Measurements from ENCODE around the gene LTN1. TPM values are rescaled to one million over a fixed set of nuclear protein-coding genes. Genes with fewer than 3 reads are reported as not detected.

The LTN1 gene
- total RNA-seq, 1 donor from 2014 or later = 22.0 TPM

DNA sequence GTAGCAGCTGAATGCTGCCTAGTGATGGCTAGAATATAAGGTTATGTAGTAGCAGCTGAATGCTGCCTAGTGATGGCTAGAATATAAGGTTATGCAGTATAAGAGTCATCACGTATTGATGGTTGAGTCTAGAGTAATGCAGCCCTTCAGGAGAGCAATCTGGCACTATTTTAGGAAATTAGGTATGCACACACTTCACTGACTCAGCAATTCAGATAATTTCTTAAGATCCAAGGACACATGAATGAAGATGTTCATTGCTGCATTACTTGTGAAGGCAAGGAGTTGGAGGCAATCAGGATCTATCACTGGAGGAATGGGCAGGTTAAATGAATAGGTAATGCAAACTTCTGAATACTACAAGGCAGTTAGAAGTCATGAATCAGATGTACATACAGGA, 13.6 kb downstream of the LTN1 start:
- Mint-ChIP-seq H3K4me3 (ENCODE audit: unreplicated experiment) (no peak overlapping the region), H3K27me3 (ENCODE audit: low read depth) (no peaks in the 10 kb centered on the region), H3K9me3 (ENCODE audit: low read depth) (no peaks in the 10 kb centered on the region), H3K27ac (ENCODE audit: unreplicated experiment) (no peak overlapping the region), H3K4me1 (ENCODE audit: low read depth) (no peaks in the 10 kb centered on the region), H3K36me3 (ENCODE audit: low read depth) (peaks cover 21% of the 10 kb centered on the region)
- TF ChIP-seq, protein P1, sequence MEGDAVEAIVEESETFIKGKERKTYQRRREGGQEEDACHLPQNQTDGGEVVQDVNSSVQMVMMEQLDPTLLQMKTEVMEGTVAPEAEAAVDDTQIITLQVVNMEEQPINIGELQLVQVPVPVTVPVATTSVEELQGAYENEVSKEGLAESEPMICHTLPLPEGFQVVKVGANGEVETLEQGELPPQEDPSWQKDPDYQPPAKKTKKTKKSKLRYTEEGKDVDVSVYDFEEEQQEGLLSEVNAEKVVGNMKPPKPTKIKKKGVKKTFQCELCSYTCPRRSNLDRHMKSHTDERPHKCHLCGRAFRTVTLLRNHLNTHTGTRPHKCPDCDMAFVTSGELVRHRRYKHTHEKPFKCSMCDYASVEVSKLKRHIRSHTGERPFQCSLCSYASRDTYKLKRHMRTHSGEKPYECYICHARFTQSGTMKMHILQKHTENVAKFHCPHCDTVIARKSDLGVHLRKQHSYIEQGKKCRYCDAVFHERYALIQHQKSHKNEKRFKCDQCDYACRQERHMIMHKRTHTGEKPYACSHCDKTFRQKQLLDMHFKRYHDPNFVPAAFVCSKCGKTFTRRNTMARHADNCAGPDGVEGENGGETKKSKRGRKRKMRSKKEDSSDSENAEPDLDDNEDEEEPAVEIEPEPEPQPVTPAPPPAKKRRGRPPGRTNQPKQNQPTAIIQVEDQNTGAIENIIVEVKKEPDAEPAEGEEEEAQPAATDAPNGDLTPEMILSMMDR (IDR thresholded peaks at IDR 0.05) = no peak
- DNase-seq (ENCODE audit: low spot score) = no peak

DNA sequence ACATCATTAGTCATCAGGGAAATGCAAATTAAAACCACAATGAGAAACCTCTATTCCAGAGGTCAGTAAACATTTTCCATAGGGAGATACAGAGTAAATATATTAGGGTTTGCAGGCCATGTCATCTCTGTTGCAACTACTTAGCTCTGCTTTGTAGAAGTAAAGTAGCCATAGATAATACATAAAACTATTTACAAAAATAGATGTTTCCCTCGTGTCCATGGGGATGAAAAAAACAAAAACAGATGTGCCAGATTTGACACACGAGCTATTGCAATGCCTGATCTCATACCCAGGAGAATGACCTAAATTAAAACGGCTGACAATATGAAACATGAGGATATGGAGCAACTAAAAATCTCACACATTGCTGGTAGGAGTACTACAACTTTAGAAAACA, 17.3 kb downstream of the LTN1 start:
- DNase-seq (ENCODE audit: low spot score) = no peak
- no peaks in the 10 kb centered on the region for H3K4me1 Mint-ChIP-seq (ENCODE audit: low read depth)
- H3K4me3 Mint-ChIP-seq (ENCODE audit: unreplicated experiment) = no peak overlapping the region
- no peak overlapping the region for H3K27ac Mint-ChIP-seq (ENCODE audit: unreplicated experiment)
- peaks cover 5% of the 10 kb centered on the region for H3K9me3 Mint-ChIP-seq (ENCODE audit: low read depth)
- TF ChIP-seq, protein P1 (IDR thresholded peaks at IDR 0.05) = no peak
- H3K27me3 Mint-ChIP-seq (ENCODE audit: low read depth) = no peaks in the 10 kb centered on the region
- peaks cover 19% of the 10 kb centered on the region for H3K36me3 Mint-ChIP-seq (ENCODE audit: low read depth)

DNA sequence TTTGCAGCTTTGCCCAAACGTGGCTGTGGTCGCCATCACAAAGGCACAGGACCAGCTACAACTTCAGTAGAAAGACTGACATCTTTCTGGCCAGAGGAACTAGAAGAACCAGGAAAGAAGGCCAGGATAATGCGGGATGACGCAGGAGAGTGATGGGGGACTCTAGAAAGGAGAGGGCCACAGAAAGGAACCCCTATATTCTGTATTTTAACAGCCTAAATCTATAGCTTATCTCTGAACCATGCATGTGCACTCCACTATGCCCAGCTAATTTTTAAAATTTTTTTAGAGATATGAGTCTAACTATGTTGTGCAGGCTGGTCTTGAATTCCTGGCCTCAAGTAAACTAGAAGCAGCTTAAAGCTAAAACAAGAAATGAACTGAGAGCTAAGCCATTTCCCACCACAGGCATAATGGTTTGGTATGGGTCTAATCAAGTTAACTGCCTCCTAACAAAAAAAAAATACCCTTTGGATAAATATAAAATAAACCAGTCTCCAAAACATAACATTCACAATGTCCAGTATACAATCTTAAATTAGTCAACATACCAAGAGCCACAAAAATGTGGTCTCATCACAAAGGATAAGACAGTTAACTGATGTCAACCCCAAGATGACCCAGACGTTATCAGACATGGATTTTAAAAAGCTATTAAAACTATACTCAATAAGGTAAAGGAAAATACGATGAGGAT, 18.0 kb downstream of the LTN1 start:
- DNase-seq (ENCODE audit: low spot score) = no peak
- Mint-ChIP-seq H3K4me3 (ENCODE audit: unreplicated experiment) (no peak overlapping the region), H3K4me1 (ENCODE audit: low read depth) (no peaks in the 10 kb centered on the region), H3K27me3 (ENCODE audit: low read depth) (no peaks in the 10 kb centered on the region), H3K9me3 (ENCODE audit: low read depth) (peaks cover 5% of the 10 kb centered on the region), H3K27ac (ENCODE audit: unreplicated experiment) (no peak overlapping the region), H3K36me3 (ENCODE audit: low read depth) (peaks cover 22% of the 10 kb centered on the region)
- TF ChIP-seq, protein P1 (IDR thresholded peaks at IDR 0.05) = no peak

DNA sequence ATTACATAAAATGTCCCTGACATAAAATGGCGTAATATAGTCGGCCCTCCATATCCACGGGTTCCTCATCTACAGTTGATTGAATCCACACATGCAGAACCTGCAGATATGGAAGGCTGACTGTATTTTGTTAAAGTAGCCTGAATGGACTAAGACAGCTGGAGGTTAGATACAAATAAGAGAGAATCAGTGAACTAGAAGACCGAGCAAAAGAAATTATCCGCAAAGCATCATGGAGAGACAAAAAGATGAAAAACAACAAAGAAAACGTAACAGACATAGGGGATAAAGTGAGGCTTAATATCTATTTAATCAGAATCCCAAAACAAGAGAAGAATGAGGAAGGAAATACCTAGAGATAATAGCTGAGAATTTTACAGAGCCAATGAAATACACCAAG, 20.3 kb downstream of the LTN1 start:
- Mint-ChIP-seq H3K27ac (ENCODE audit: unreplicated experiment) (no peak overlapping the region), H3K9me3 (ENCODE audit: low read depth) (peaks cover 5% of the 10 kb centered on the region)

DNA sequence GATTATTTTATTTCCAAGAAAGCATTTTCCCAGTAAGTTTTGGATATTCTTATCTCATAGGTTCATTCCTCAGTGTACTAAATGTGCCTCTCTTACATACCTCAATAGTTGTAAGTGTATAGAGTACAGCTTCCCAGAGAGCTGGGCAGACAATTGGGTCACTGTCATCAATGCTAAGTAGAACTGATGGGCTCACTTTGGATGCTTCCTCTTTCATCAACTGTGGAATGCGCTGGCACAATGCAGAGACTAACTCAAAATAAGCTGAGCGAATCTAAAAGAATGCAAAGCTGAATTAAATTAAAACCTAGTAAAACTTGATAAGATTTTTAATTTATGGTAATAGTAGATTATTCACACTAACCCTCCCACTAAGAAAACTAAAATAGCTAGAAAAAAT, 21.5 kb downstream of the LTN1 start:
- Mint-ChIP-seq H3K27ac (ENCODE audit: unreplicated experiment) (no peak overlapping the region), H3K4me3 (ENCODE audit: unreplicated experiment) (no peak overlapping the region), H3K4me1 (ENCODE audit: low read depth) (no peaks in the 10 kb centered on the region), H3K36me3 (ENCODE audit: low read depth) (peaks cover 24% of the 10 kb centered on the region), H3K27me3 (ENCODE audit: low read depth) (no peaks in the 10 kb centered on the region), H3K9me3 (ENCODE audit: low read depth) (peaks cover 5% of the 10 kb centered on the region)
- TF ChIP-seq, protein P1 (IDR thresholded peaks at IDR 0.05) = no peak
- DNase-seq (ENCODE audit: low spot score) = no peak

More for the DNA sequence above, 20.3 kb downstream of the LTN1 start:
- Mint-ChIP-seq H3K4me1 (ENCODE audit: low read depth) (no peaks in the 10 kb centered on the region), H3K4me3 (ENCODE audit: unreplicated experiment) (no peak overlapping the region), H3K36me3 (ENCODE audit: low read depth) (peaks cover 20% of the 10 kb centered on the region), H3K27me3 (ENCODE audit: low read depth) (no peaks in the 10 kb centered on the region)
- TF ChIP-seq, protein P1 (IDR thresholded peaks at IDR 0.05) = no peak
- no peak for DNase-seq (ENCODE audit: low spot score)
